Measurements from ENCODE around the gene LEFTY2.

LEFTY2 gene

DNA sequence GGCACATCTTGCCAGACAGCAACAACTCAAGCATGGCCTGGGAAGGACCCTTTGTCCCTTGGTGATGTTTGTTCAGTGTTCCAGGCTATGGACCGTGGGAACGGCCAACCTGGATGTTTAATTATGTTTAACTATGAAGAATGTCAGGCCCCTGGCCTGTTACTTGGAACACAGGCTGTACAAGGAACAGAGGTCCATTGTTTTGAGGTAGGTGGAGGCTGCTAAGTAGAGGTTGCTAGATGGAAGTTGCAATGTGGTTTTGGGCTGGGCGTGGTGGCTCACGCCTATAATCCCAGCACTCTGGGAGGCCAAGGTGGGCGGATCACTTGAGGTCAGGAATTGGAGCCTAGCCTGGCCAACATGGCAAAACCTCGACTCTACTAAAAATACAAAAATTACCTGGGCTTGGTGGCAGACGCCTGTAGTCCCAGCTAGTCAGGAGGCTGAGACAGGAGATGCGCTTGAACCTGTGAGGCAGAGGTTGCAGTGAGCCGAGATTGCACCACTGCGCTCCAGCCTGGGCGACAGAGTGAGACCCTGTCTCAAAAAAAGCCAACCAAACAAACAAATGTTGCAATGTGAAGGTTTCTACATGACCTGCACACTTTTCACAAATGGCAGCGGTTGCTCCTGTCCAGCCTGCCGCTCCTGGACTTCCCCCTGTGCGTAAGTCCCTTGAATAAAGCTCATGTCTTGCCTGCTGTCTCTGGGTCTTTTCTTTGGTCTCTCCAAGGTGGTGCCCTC lies 49.6 kb downstream of the LEFTY2 start:
- no peaks in the 10 kb centered on the region for H3K9me2 ChIP-seq (replicated peaks; ENCODE audit: insufficient read depth, low read length)
- H3K27ac ChIP-seq (ENCODE audit: low read depth, low read length), result no peak overlapping the region
- H3K4me3 ChIP-seq (ENCODE audit: insufficient read depth, low read length, poor library complexity, severe bottlenecking), result no peak overlapping the region
- no peak overlapping the region for H2AFZ ChIP-seq (ENCODE audit: low read depth, low read length, severe bottlenecking)
- TF ChIP-seq, protein P1, sequence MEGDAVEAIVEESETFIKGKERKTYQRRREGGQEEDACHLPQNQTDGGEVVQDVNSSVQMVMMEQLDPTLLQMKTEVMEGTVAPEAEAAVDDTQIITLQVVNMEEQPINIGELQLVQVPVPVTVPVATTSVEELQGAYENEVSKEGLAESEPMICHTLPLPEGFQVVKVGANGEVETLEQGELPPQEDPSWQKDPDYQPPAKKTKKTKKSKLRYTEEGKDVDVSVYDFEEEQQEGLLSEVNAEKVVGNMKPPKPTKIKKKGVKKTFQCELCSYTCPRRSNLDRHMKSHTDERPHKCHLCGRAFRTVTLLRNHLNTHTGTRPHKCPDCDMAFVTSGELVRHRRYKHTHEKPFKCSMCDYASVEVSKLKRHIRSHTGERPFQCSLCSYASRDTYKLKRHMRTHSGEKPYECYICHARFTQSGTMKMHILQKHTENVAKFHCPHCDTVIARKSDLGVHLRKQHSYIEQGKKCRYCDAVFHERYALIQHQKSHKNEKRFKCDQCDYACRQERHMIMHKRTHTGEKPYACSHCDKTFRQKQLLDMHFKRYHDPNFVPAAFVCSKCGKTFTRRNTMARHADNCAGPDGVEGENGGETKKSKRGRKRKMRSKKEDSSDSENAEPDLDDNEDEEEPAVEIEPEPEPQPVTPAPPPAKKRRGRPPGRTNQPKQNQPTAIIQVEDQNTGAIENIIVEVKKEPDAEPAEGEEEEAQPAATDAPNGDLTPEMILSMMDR (IDR thresholded peaks at IDR 0.05; ENCODE audit: insufficient read depth, low read length, poor library complexity, severe bottlenecking), result no peak
- H3K9ac ChIP-seq (ENCODE audit: low read length), result no peak overlapping the region
- H3K9me3 ChIP-seq (ENCODE audit: insufficient read depth, low read length), result no peaks in the 10 kb centered on the region
- no peak overlapping the region for H3K4me2 ChIP-seq (ENCODE audit: low read depth, low read length, poor library complexity, severe bottlenecking)
- H3F3A ChIP-seq (ENCODE audit: insufficient read depth), result no peaks in the 10 kb centered on the region
- no peaks in the 10 kb centered on the region for H3K27me3 ChIP-seq (ENCODE audit: low read length)
- no peaks in the 10 kb centered on the region for H3K36me3 ChIP-seq (ENCODE audit: low read length)
- no peaks in the 10 kb centered on the region for H3K79me2 ChIP-seq (ENCODE audit: insufficient read depth, low read length)
- H4K20me1 ChIP-seq (ENCODE audit: low read depth, low read length), result no peaks in the 10 kb centered on the region

- TF ChIP-seq EZH2phosphoT487 (conservative IDR thresholded peaks at IDR 0.05; ENCODE audit: low read length), result no peak
- TF ChIP-seq, protein P1 (IDR thresholded peaks at IDR 0.05; ENCODE audit: insufficient read depth, low read length, poor library complexity, severe bottlenecking), result no peak
- Histone ChIP-seq H3K36me3 (ENCODE audit: low read length) (no peaks in the 10 kb centered on the region), H3K9me2 (replicated peaks; ENCODE audit: insufficient read depth, low read length) (no peaks in the 10 kb centered on the region), H3K79me2 (ENCODE audit: insufficient read depth, low read length) (no peaks in the 10 kb centered on the region), H3K4me2 (ENCODE audit: low read depth, low read length, poor library complexity, severe bottlenecking) (no peak overlapping the region), H3K27ac (ENCODE audit: low read depth, low read length) (no peak overlapping the region), H3K9ac (ENCODE audit: low read length) (no peak overlapping the region), H3K4me3 (ENCODE audit: insufficient read depth, low read length, poor library complexity, severe bottlenecking) (no peak overlapping the region), H4K20me1 (ENCODE audit: low read depth, low read length) (no peaks in the 10 kb centered on the region), H2AFZ (ENCODE audit: low read depth, low read length, severe bottlenecking) (no peak overlapping the region), H3K9me3 (ENCODE audit: insufficient read depth, low read length) (no peaks in the 10 kb centered on the region), H3F3A (ENCODE audit: insufficient read depth) (no peaks in the 10 kb centered on the region), H3K27me3 (ENCODE audit: low read length) (no peaks in the 10 kb centered on the region)
These were observed 50.4 kb downstream of the LEFTY2 start for GRCh38 chr1:225890346-225891228.

DNA sequence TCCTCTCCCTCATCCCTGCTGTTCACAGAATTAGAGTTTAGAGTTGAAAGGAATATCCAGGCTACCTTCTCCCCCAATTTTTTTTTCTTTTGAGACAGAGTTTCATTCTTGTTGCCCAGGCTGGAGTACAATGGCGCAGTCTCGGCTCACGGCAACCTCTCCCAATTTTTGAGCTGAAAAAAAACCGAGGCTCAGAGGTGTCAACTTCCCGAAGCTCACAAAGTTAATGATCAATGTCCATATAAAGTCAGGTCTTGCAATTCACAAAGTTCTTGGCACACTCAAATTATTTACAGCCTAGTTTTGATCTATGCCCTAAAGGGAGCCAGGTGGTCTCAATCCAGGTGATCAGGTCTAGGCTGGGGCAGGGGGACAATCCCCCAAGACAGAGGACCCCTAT lies 51.3 kb downstream of the LEFTY2 start:
- no peak overlapping the region for H3K9ac ChIP-seq (ENCODE audit: low read length)
- H3K79me2 ChIP-seq (ENCODE audit: insufficient read depth, low read length), result no peaks in the 10 kb centered on the region
- no peak overlapping the region for H3K4me3 ChIP-seq (ENCODE audit: insufficient read depth, low read length, poor library complexity, severe bottlenecking)

More for the DNA sequence above, 51.3 kb downstream of the LEFTY2 start:
- Histone ChIP-seq H2AFZ (ENCODE audit: low read depth, low read length, severe bottlenecking) (no peak overlapping the region), H3K27me3 (ENCODE audit: low read length) (no peaks in the 10 kb centered on the region), H3K9me3 (ENCODE audit: insufficient read depth, low read length) (no peaks in the 10 kb centered on the region), H3K9me2 (replicated peaks; ENCODE audit: insufficient read depth, low read length) (no peaks in the 10 kb centered on the region), H3K27ac (ENCODE audit: low read depth, low read length) (no peak overlapping the region), H4K20me1 (ENCODE audit: low read depth, low read length) (no peaks in the 10 kb centered on the region), H3K4me2 (ENCODE audit: low read depth, low read length, poor library complexity, severe bottlenecking) (no peak overlapping the region), H3F3A (ENCODE audit: insufficient read depth) (no peaks in the 10 kb centered on the region), H3K36me3 (ENCODE audit: low read length) (no peaks in the 10 kb centered on the region)
- TF ChIP-seq EZH2phosphoT487 (conservative IDR thresholded peaks at IDR 0.05; ENCODE audit: low read length), result no peak
- TF ChIP-seq, protein P1 (IDR thresholded peaks at IDR 0.05; ENCODE audit: insufficient read depth, low read length, poor library complexity, severe bottlenecking), result no peak

All from SU-DHL-6 (cell line).